ENCODE results near the gene EXOC6B. TPM values are rescaled to one million over a fixed set of nuclear protein-coding genes. Genes with fewer than 3 reads are reported as not detected.
"Not testable (repeated sequence)": the region's sequence is repeated elsewhere in the genome, so short reads cannot be mapped to it uniquely, and the experiment has no call there.

The EXOC6B gene
- total RNA-seq, 1 donor from 2014 or later: 24.5 TPM

GRCh38 chr2:72548081-72548764, 277.6 kb downstream of the EXOC6B start:
- Histone ChIP-seq H3K9ac (ENCODE audit: low read depth in 1 of 3, low read length in 3 of 3) (no peak overlapping the region), H3K4me1 (ENCODE audit: control insufficient read depth in 3 of 3, insufficient read depth in 3 of 3, low read length in 3 of 3) (no peaks in the 10 kb centered on the region), H3K27me3 (ENCODE audit: control insufficient read depth in 3 of 3, insufficient read depth in 3 of 3, low read length in 3 of 3) (no peaks in the 10 kb centered on the region), H3K36me3 (ENCODE audit: control insufficient read depth in 3 of 3, insufficient read depth in 3 of 3, low read length in 3 of 3) (no peaks in the 10 kb centered on the region), H3K27ac (ENCODE audit: low read depth, low read length) (no peak overlapping the region), H3K9me3 (ENCODE audit: control insufficient read depth in 3 of 3, low read length in 3 of 3) (no peaks in the 10 kb centered on the region), H3K4me3 (ENCODE audit: low read length in 3 of 3) (no peak overlapping the region)

- H3K4me3 ChIP-seq (ENCODE audit: low read length in 3 of 3): no peak overlapping the region
- H3K9ac ChIP-seq (ENCODE audit: low read depth in 1 of 3, low read length in 3 of 3): no peak overlapping the region
- H3K4me1 ChIP-seq (ENCODE audit: control insufficient read depth in 3 of 3, insufficient read depth in 3 of 3, low read length in 3 of 3): no peaks in the 10 kb centered on the region
- H3K27ac ChIP-seq (ENCODE audit: low read depth, low read length): no peak overlapping the region
- H3K27me3 ChIP-seq (ENCODE audit: control insufficient read depth in 3 of 3, insufficient read depth in 3 of 3, low read length in 3 of 3): no peaks in the 10 kb centered on the region
- no peaks in the 10 kb centered on the region for H3K9me3 ChIP-seq (ENCODE audit: control insufficient read depth in 3 of 3, low read length in 3 of 3)
- no peaks in the 10 kb centered on the region for H3K36me3 ChIP-seq (ENCODE audit: control insufficient read depth in 3 of 3, insufficient read depth in 3 of 3, low read length in 3 of 3)
Measured at GRCh38 chr2:72545790-72546189, 280.0 kb downstream of the EXOC6B start.

- no peak overlapping the region for H3K9ac ChIP-seq (ENCODE audit: low read depth in 1 of 3, low read length in 3 of 3)
- H3K9me3 ChIP-seq (ENCODE audit: control insufficient read depth in 3 of 3, low read length in 3 of 3): no peaks in the 10 kb centered on the region
- no peaks in the 10 kb centered on the region for H3K36me3 ChIP-seq (ENCODE audit: control insufficient read depth in 3 of 3, insufficient read depth in 3 of 3, low read length in 3 of 3)
- H3K4me3 ChIP-seq (ENCODE audit: low read length in 3 of 3): no peak overlapping the region
- H3K4me1 ChIP-seq (ENCODE audit: control insufficient read depth in 3 of 3, insufficient read depth in 3 of 3, low read length in 3 of 3): no peaks in the 10 kb centered on the region
- H3K27me3 ChIP-seq (ENCODE audit: control insufficient read depth in 3 of 3, insufficient read depth in 3 of 3, low read length in 3 of 3): no peaks in the 10 kb centered on the region
- H3K27ac ChIP-seq (ENCODE audit: low read depth, low read length): no peak overlapping the region
Measured at GRCh38 chr2:72544554-72544953, 281.3 kb downstream of the EXOC6B start.

GRCh38 chr2:72543497-72544216, 282.2 kb downstream of the EXOC6B start:
- Histone ChIP-seq H3K27ac (ENCODE audit: low read depth, low read length) (no peak overlapping the region), H3K27me3 (ENCODE audit: control insufficient read depth in 3 of 3, insufficient read depth in 3 of 3, low read length in 3 of 3) (no peaks in the 10 kb centered on the region), H3K36me3 (ENCODE audit: control insufficient read depth in 3 of 3, insufficient read depth in 3 of 3, low read length in 3 of 3) (no peaks in the 10 kb centered on the region), H3K9ac (ENCODE audit: low read depth in 1 of 3, low read length in 3 of 3) (no peak overlapping the region), H3K4me1 (ENCODE audit: control insufficient read depth in 3 of 3, insufficient read depth in 3 of 3, low read length in 3 of 3) (no peaks in the 10 kb centered on the region), H3K9me3 (ENCODE audit: control insufficient read depth in 3 of 3, low read length in 3 of 3) (no peaks in the 10 kb centered on the region), H3K4me3 (ENCODE audit: low read length in 3 of 3) (no peak overlapping the region)

GRCh38 chr2:72539071-72539552, 286.7 kb downstream of the EXOC6B start:
- Histone ChIP-seq H3K4me1 (ENCODE audit: control insufficient read depth in 3 of 3, insufficient read depth in 3 of 3, low read length in 3 of 3) (no peaks in the 10 kb centered on the region), H3K9ac (ENCODE audit: low read depth in 1 of 3, low read length in 3 of 3) (no peak overlapping the region), H3K27ac (ENCODE audit: low read depth, low read length) (no peak overlapping the region), H3K9me3 (ENCODE audit: control insufficient read depth in 3 of 3, low read length in 3 of 3) (no peaks in the 10 kb centered on the region), H3K36me3 (ENCODE audit: control insufficient read depth in 3 of 3, insufficient read depth in 3 of 3, low read length in 3 of 3) (no peaks in the 10 kb centered on the region), H3K27me3 (ENCODE audit: control insufficient read depth in 3 of 3, insufficient read depth in 3 of 3, low read length in 3 of 3) (no peaks in the 10 kb centered on the region), H3K4me3 (ENCODE audit: low read length in 3 of 3) (no peak overlapping the region)

- H3K4me1 ChIP-seq (ENCODE audit: control insufficient read depth in 3 of 3, insufficient read depth in 3 of 3, low read length in 3 of 3): no peaks in the 10 kb centered on the region
- no peak overlapping the region for H3K27ac ChIP-seq (ENCODE audit: low read depth, low read length)
- H3K4me3 ChIP-seq (ENCODE audit: low read length in 3 of 3): no peak overlapping the region
- no peaks in the 10 kb centered on the region for H3K27me3 ChIP-seq (ENCODE audit: control insufficient read depth in 3 of 3, insufficient read depth in 3 of 3, low read length in 3 of 3)
- H3K36me3 ChIP-seq (ENCODE audit: control insufficient read depth in 3 of 3, insufficient read depth in 3 of 3, low read length in 3 of 3): no peaks in the 10 kb centered on the region
- no peaks in the 10 kb centered on the region for H3K9me3 ChIP-seq (ENCODE audit: control insufficient read depth in 3 of 3, low read length in 3 of 3)
- H3K9ac ChIP-seq (ENCODE audit: low read depth in 1 of 3, low read length in 3 of 3): no peak overlapping the region
Measured at GRCh38 chr2:72538486-72538885, 287.3 kb downstream of the EXOC6B start.

GRCh38 chr2:72535586-72535985, 290.2 kb downstream of the EXOC6B start:
- H3K27me3 ChIP-seq (ENCODE audit: control insufficient read depth in 3 of 3, insufficient read depth in 3 of 3, low read length in 3 of 3); H3K9me3 ChIP-seq (ENCODE audit: control insufficient read depth in 3 of 3, low read length in 3 of 3); H3K4me1 ChIP-seq (ENCODE audit: control insufficient read depth in 3 of 3, insufficient read depth in 3 of 3, low read length in 3 of 3); H3K27ac ChIP-seq (ENCODE audit: low read depth, low read length); H3K36me3 ChIP-seq (ENCODE audit: control insufficient read depth in 3 of 3, insufficient read depth in 3 of 3, low read length in 3 of 3); H3K9ac ChIP-seq (ENCODE audit: low read depth in 1 of 3, low read length in 3 of 3); H3K4me3 ChIP-seq (ENCODE audit: low read length in 3 of 3): not testable (repeated sequence)

- Histone ChIP-seq H3K9ac (ENCODE audit: low read depth in 1 of 3, low read length in 3 of 3) (no peak overlapping the region), H3K9me3 (ENCODE audit: control insufficient read depth in 3 of 3, low read length in 3 of 3) (no peaks in the 10 kb centered on the region), H3K4me3 (ENCODE audit: low read length in 3 of 3) (no peak overlapping the region), H3K27me3 (ENCODE audit: control insufficient read depth in 3 of 3, insufficient read depth in 3 of 3, low read length in 3 of 3) (no peaks in the 10 kb centered on the region), H3K36me3 (ENCODE audit: control insufficient read depth in 3 of 3, insufficient read depth in 3 of 3, low read length in 3 of 3) (no peaks in the 10 kb centered on the region), H3K27ac (ENCODE audit: low read depth, low read length) (no peak overlapping the region), H3K4me1 (ENCODE audit: control insufficient read depth in 3 of 3, insufficient read depth in 3 of 3, low read length in 3 of 3) (no peaks in the 10 kb centered on the region)
Measured at GRCh38 chr2:72533765-72534164, 292.1 kb downstream of the EXOC6B start.

- no peak overlapping the region for H3K9ac ChIP-seq (ENCODE audit: low read depth in 1 of 3, low read length in 3 of 3)
- H3K27ac ChIP-seq (ENCODE audit: low read depth, low read length): no peak overlapping the region
- no peaks in the 10 kb centered on the region for H3K27me3 ChIP-seq (ENCODE audit: control insufficient read depth in 3 of 3, insufficient read depth in 3 of 3, low read length in 3 of 3)
- no peaks in the 10 kb centered on the region for H3K4me1 ChIP-seq (ENCODE audit: control insufficient read depth in 3 of 3, insufficient read depth in 3 of 3, low read length in 3 of 3)
- H3K36me3 ChIP-seq (ENCODE audit: control insufficient read depth in 3 of 3, insufficient read depth in 3 of 3, low read length in 3 of 3): no peaks in the 10 kb centered on the region
- H3K9me3 ChIP-seq (ENCODE audit: control insufficient read depth in 3 of 3, low read length in 3 of 3): no peaks in the 10 kb centered on the region
- no peak overlapping the region for H3K4me3 ChIP-seq (ENCODE audit: low read length in 3 of 3)
Measured at GRCh38 chr2:72527424-72527823, 298.4 kb downstream of the EXOC6B start.

GRCh38 chr2:72526623-72527022, 299.2 kb downstream of the EXOC6B start:
- Histone ChIP-seq H3K4me3 (ENCODE audit: low read length in 3 of 3) (no peak overlapping the region), H3K27ac (ENCODE audit: low read depth, low read length) (no peak overlapping the region), H3K9ac (ENCODE audit: low read depth in 1 of 3, low read length in 3 of 3) (no peak overlapping the region), H3K36me3 (ENCODE audit: control insufficient read depth in 3 of 3, insufficient read depth in 3 of 3, low read length in 3 of 3) (no peaks in the 10 kb centered on the region), H3K4me1 (ENCODE audit: control insufficient read depth in 3 of 3, insufficient read depth in 3 of 3, low read length in 3 of 3) (no peaks in the 10 kb centered on the region), H3K9me3 (ENCODE audit: control insufficient read depth in 3 of 3, low read length in 3 of 3) (no peaks in the 10 kb centered on the region), H3K27me3 (ENCODE audit: control insufficient read depth in 3 of 3, insufficient read depth in 3 of 3, low read length in 3 of 3) (no peaks in the 10 kb centered on the region)

All from skeletal muscle tissue (tissue), 4 donors.